Neural progenitor cell (in vitro differentiated cells): ENCODE measurements around the gene CD2BP2. TPM values are rescaled to one million over a fixed set of nuclear protein-coding genes. Genes with fewer than 3 reads are reported as not detected.

Experiments
- DNase-seq: peaks from one replicate; pipeline ENCODE4 v3.0.0-alpha.2; 2016; ENCODE audit warnings: low spot score
- H2AFZ ChIP-seq: fragments of 200-600 bp; sonication (generic); replicated peaks from 2 replicates; pipeline ENCODE4 v1.6.1; 2016; ENCODE audit warnings: antibody characterized with exemption
- H3F3A ChIP-seq: fragments of 200-600 bp; sonication (generic); 2 replicates; pipeline ENCODE4 v1.6.1; 2016; ENCODE audit warnings: antibody characterized with exemption, low read depth
- H3K27ac ChIP-seq: fragments of 200-600 bp; sonication (generic); 2 replicates; pipeline ENCODE4 v1.5.1; 2016; ENCODE audit warnings: mild to moderate bottlenecking
- H3K27me3 ChIP-seq: fragments of 200-600 bp; sonication (generic); 2 replicates; pipeline ENCODE4 v1.6.1; 2016; ENCODE audit warnings: mild to moderate bottlenecking, moderate library complexity
- H3K36me3 ChIP-seq: fragments of 200-600 bp; sonication (generic); 2 replicates; pipeline ENCODE4 v1.5.1; 2016
- H3K4me1 ChIP-seq: fragments of 200-600 bp; sonication (generic); 2 replicates; pipeline ENCODE4 v1.6.1; 2016; ENCODE audit warnings: mixed run types
- H3K4me2 ChIP-seq: fragments of 200-600 bp; sonication (generic); 2 replicates; pipeline ENCODE4 v1.6.1; 2016
- H3K4me3 ChIP-seq: fragments of 200-600 bp; sonication (generic); 2 replicates; pipeline ENCODE4 v1.5.1; 2016
- H3K79me2 ChIP-seq: fragments of 200-600 bp; sonication (generic); 2 replicates; pipeline ENCODE4 v1.6.1; 2016; ENCODE audit warnings: low read depth
- H3K9ac ChIP-seq: fragments of 200-600 bp; sonication (generic); 2 replicates; pipeline ENCODE4 v1.6.1; 2016
- H3K9me3 ChIP-seq: fragments of 200-600 bp; sonication (generic); 2 replicates; pipeline ENCODE4 v1.5.1; 2016; ENCODE audit warnings: low read depth
- H4K20me1 ChIP-seq: fragments of 200-600 bp; sonication (generic); 2 replicates; pipeline ENCODE4 v1.6.1; 2016; ENCODE audit warnings: low read depth
- H3K27ac Mint-ChIP-seq: 3 replicates; pipeline ENCODE4 v1.8.0; 2021; ENCODE audit warnings: mixed read lengths
- H3K27me3 Mint-ChIP-seq: 2 replicates; pipeline ENCODE4 v1.8.0; 2022; ENCODE audit warnings: low read depth, mild to moderate bottlenecking, inconsistent platforms, moderate library complexity, mixed read lengths; ENCODE audit not compliant: insufficient read depth
- H3K36me3 Mint-ChIP-seq: 3 replicates; pipeline ENCODE4 v1.8.0; 2021; ENCODE audit warnings: mixed read lengths
- H3K4me1 Mint-ChIP-seq: 3 replicates; pipeline ENCODE4 v1.8.0; 2021; ENCODE audit warnings: mixed read lengths
- H3K4me3 Mint-ChIP-seq: 3 replicates; pipeline ENCODE4 v1.8.0; 2021; ENCODE audit warnings: mild to moderate bottlenecking, moderate library complexity, mixed read lengths
- H3K9me3 Mint-ChIP-seq: 3 replicates; pipeline ENCODE4 v1.8.0; 2020; ENCODE audit warnings: mixed read lengths
- CTCF ChIP-seq: fragments of 200-600 bp; sonication (generic); IDR thresholded peaks from 2 replicates; pipeline ENCODE4 v1.5.1; 2017; ENCODE audit warnings: antibody characterized with exemption, mild to moderate bottlenecking
- EZH2 ChIP-seq: fragments of 200-600 bp; sonication (generic); IDR thresholded peaks from 2 replicates; pipeline ENCODE4 v1.6.1; 2017; ENCODE audit warnings: antibody characterized with exemption, mild to moderate bottlenecking, moderate library complexity
- EZH2phosphoT487 ChIP-seq: fragments of 200-600 bp; sonication (generic); IDR thresholded peaks from 2 replicates; pipeline ENCODE4 v1.6.1; 2017; ENCODE audit warnings: antibody characterized with exemption
- total RNA-seq: library from RNA; depleted of rRNA; stranded (reverse); fragments of >200 nt; gene quantifications from 2 replicates; pipeline ENCODE4 v1.2.3, GENCODE V29; 2015; ENCODE audit warnings: low replicate concordance

Gene CD2BP2
- total RNA-seq, 1 donor from 2014 or later, result 30.4 TPM

GRCh38 chr16:30378236-30379157 lies 23.4 kb upstream of the CD2BP2 start:
- H2AFZ ChIP-seq, result peak overlapping the region; percentile 13
- peaks cover 27% of the 10 kb centered on the region for H3F3A ChIP-seq
- H3K27me3 ChIP-seq, result no peaks in the 10 kb centered on the region
- Mint-ChIP-seq H3K4me1 (peaks cover 31% of the 10 kb centered on the region), H3K36me3 (peaks cover 3% of the 10 kb centered on the region), H3K9me3 (no peaks in the 10 kb centered on the region), H3K27me3 (no peaks in the 10 kb centered on the region), H3K4me3 (peak overlapping the region; percentile 95), H3K27ac (peak overlapping the region; percentile 94)
- DNase-seq, result peak; percentile 100
- H4K20me1 ChIP-seq, result peaks cover 6% of the 10 kb centered on the region
- H3K79me2 ChIP-seq, result peaks cover 16% of the 10 kb centered on the region
- peak overlapping the region; percentile 79 for H3K4me2 ChIP-seq
- peaks cover 19% of the 10 kb centered on the region for H3K4me1 ChIP-seq
- no peaks in the 10 kb centered on the region for H3K36me3 ChIP-seq
- no peaks in the 10 kb centered on the region for H3K9me3 ChIP-seq
- peak; percentile 30 for TF ChIP-seq CTCF
- TF ChIP-seq EZH2phosphoT487, result no peak
- H3K4me3 ChIP-seq, result peak overlapping the region; percentile 62
- H3K9ac ChIP-seq, result peak overlapping the region; percentile 53
- H3K27ac ChIP-seq, result peak overlapping the region; percentile 99

- DNase-seq, result peak; percentile 92
- Histone ChIP-seq H3K4me2 (peak overlapping the region; percentile 79), H3K27ac (peak overlapping the region; percentile 99), H4K20me1 (peaks cover 6% of the 10 kb centered on the region), H3F3A (peaks cover 27% of the 10 kb centered on the region), H2AFZ (peak overlapping the region; percentile 63), H3K4me1 (peaks cover 19% of the 10 kb centered on the region), H3K27me3 (no peaks in the 10 kb centered on the region), H3K9ac (peak overlapping the region; percentile 47), H3K4me3 (peak overlapping the region; percentile 62), H3K36me3 (no peaks in the 10 kb centered on the region), H3K79me2 (peaks cover 16% of the 10 kb centered on the region), H3K9me3 (no peaks in the 10 kb centered on the region)
- Mint-ChIP-seq H3K27ac (peak overlapping the region; percentile 91), H3K4me3 (peak overlapping the region; percentile 95), H3K4me1 (peaks cover 31% of the 10 kb centered on the region), H3K27me3 (no peaks in the 10 kb centered on the region), H3K36me3 (peaks cover 3% of the 10 kb centered on the region), H3K9me3 (no peaks in the 10 kb centered on the region)
- TF ChIP-seq EZH2phosphoT487 (no peak), CTCF (no peak), EZH2 (no peak)
Observed at GRCh38 chr16:30377812-30378235, 22.7 kb upstream of the CD2BP2 start.

GRCh38 chr16:30377050-30377811 lies 22.1 kb upstream of the CD2BP2 start:
- Histone ChIP-seq H4K20me1 (peaks cover 6% of the 10 kb centered on the region), H3K4me3 (peak overlapping the region; percentile 62), H3K9ac (no peak overlapping the region), H3K36me3 (no peaks in the 10 kb centered on the region), H3K27me3 (no peaks in the 10 kb centered on the region), H3K9me3 (no peaks in the 10 kb centered on the region), H3K4me1 (peaks cover 19% of the 10 kb centered on the region), H3K4me2 (peak overlapping the region; percentile 79), H2AFZ (no peak overlapping the region), H3F3A (peaks cover 27% of the 10 kb centered on the region), H3K79me2 (peaks cover 16% of the 10 kb centered on the region), H3K27ac (peak overlapping the region; percentile 99)
- peaks cover 3% of the 10 kb centered on the region for H3K36me3 Mint-ChIP-seq
- no peaks in the 10 kb centered on the region for H3K9me3 Mint-ChIP-seq
- peaks cover 34% of the 10 kb centered on the region for H3K4me1 Mint-ChIP-seq
- no peak for TF ChIP-seq EZH2phosphoT487
- H3K27ac Mint-ChIP-seq, result peak overlapping the region; percentile 91
- DNase-seq, result peak; percentile 38
- no peaks in the 10 kb centered on the region for H3K27me3 Mint-ChIP-seq
- peak overlapping the region; percentile 95 for H3K4me3 Mint-ChIP-seq
